NCI-H2107 (cell line): ENCODE measurements around the gene RPS19BP1.
"Not testable (repeated sequence)": the region's sequence is repeated elsewhere in the genome, so short reads cannot be mapped to it uniquely, and the experiment has no call there.

Source experiments
- DNase-seq: peaks from one replicate; lab custom pipeline; 2025; lab: John Stamatoyannopoulos, UW

RPS19BP1 gene

GRCh38 chr22:39528681-39529486, 3.7 kb downstream of the RPS19BP1 start:
- peak; percentile 72 for DNase-seq

- no peak for DNase-seq
These were observed 4.4 kb downstream of the RPS19BP1 start for GRCh38 chr22:39528080-39528661.

- DNase-seq = no peak
These were observed 5.0 kb downstream of the RPS19BP1 start for GRCh38 chr22:39527481-39527961.

GRCh38 chr22:39526736-39527171, 5.8 kb downstream of the RPS19BP1 start:
- DNase-seq = no peak

- DNase-seq = no peak
These were observed 6.9 kb downstream of the RPS19BP1 start for GRCh38 chr22:39525658-39525975.

- no peak for DNase-seq
These were observed 7.5 kb downstream of the RPS19BP1 start for GRCh38 chr22:39524753-39525657.

GRCh38 chr22:39524089-39524752, 8.3 kb downstream of the RPS19BP1 start:
- no peak for DNase-seq

- DNase-seq = no peak
These were observed 9.8 kb downstream of the RPS19BP1 start for GRCh38 chr22:39522567-39523300.

- not testable (repeated sequence) for DNase-seq
These were observed 10.5 kb downstream of the RPS19BP1 start for GRCh38 chr22:39522091-39522490.

GRCh38 chr22:39521106-39521885, 11.3 kb downstream of the RPS19BP1 start:
- not testable (repeated sequence) for DNase-seq

GRCh38 chr22:39520226-39521105, 12.1 kb downstream of the RPS19BP1 start, which contains the start of gene ATF4:
Gene ATF4 (plus strand): TSS chr22:39520562. CDS start chr22:39521446, 884 bp downstream.
- DNase-seq = no peak

GRCh38 chr22:39519681-39520225, 12.8 kb downstream of the RPS19BP1 start:
- DNase-seq = peak; percentile 83

- DNase-seq = no peak
These were observed 13.4 kb downstream of the RPS19BP1 start for GRCh38 chr22:39518996-39519680.

GRCh38 chr22:39518144-39518786, 14.3 kb downstream of the RPS19BP1 start:
- DNase-seq = no peak

GRCh38 chr22:39517470-39517869, 15.1 kb downstream of the RPS19BP1 start:
- DNase-seq = no peak

GRCh38 chr22:39515266-39516050, 17.1 kb downstream of the RPS19BP1 start:
- DNase-seq = no peak

GRCh38 chr22:39514373-39514973, 18.1 kb downstream of the RPS19BP1 start:
- no peak for DNase-seq
